ENCODE results near the gene ARPP19.
"Not testable (repeated sequence)": the region's sequence is repeated elsewhere in the genome, so short reads cannot be mapped to it uniquely, and the experiment has no call there.

The ARPP19 gene

GRCh38 chr15:52556524-52557273 lies 12.1 kb downstream of the ARPP19 start:
- peaks cover 12% of the 10 kb centered on the region for H3K4me1 Mint-ChIP-seq
- H3K27ac Mint-ChIP-seq: no peak overlapping the region
- H3K27me3 Mint-ChIP-seq (ENCODE audit: low read depth): no peaks in the 10 kb centered on the region
- no peak overlapping the region for H3K4me3 Mint-ChIP-seq
- TF ChIP-seq CTCF (IDR thresholded peaks at IDR 0.05; ENCODE audit: unreplicated experiment in 3 of 3): no peak
- peaks cover 44% of the 10 kb centered on the region for H3K36me3 Mint-ChIP-seq (ENCODE audit: low read depth)
- no peaks in the 10 kb centered on the region for H3K9me3 Mint-ChIP-seq

GRCh38 chr15:52552303-52552702 lies 16.5 kb downstream of the ARPP19 start:
- H3K9me3 Mint-ChIP-seq: no peaks in the 10 kb centered on the region

GRCh38 chr15:52551762-52552161 lies 17.1 kb downstream of the ARPP19 start:
- Mint-ChIP-seq H3K4me3 (no peak overlapping the region), H3K9me3 (no peaks in the 10 kb centered on the region), H3K4me1 (no peaks in the 10 kb centered on the region), H3K27me3 (ENCODE audit: low read depth) (no peaks in the 10 kb centered on the region), H3K27ac (peak overlapping the region in 2 of 3 experiments; percentile 31 to 49), H3K36me3 (ENCODE audit: low read depth) (peaks cover 66% of the 10 kb centered on the region)
- TF ChIP-seq CTCF (IDR thresholded peaks at IDR 0.05; ENCODE audit: unreplicated experiment in 3 of 3): no peak

More at GRCh38 chr15:52552303-52552702, 16.5 kb downstream of the ARPP19 start:
- TF ChIP-seq CTCF (IDR thresholded peaks at IDR 0.05; ENCODE audit: unreplicated experiment in 3 of 3): no peak
- Mint-ChIP-seq H3K27ac (no peak overlapping the region), H3K4me1 (no peaks in the 10 kb centered on the region), H3K4me3 (no peak overlapping the region), H3K27me3 (ENCODE audit: low read depth) (no peaks in the 10 kb centered on the region), H3K36me3 (ENCODE audit: low read depth) (peaks cover 63% of the 10 kb centered on the region)

- not testable (repeated sequence) for H3K4me3 Mint-ChIP-seq; H3K4me1 Mint-ChIP-seq; H3K9me3 Mint-ChIP-seq; H3K27ac Mint-ChIP-seq; H3K27me3 Mint-ChIP-seq (ENCODE audit: low read depth)
- peaks cover 68% of the 10 kb centered on the region for H3K36me3 Mint-ChIP-seq (ENCODE audit: low read depth)
These were observed 17.6 kb downstream of the ARPP19 start for GRCh38 chr15:52551186-52551585.

GRCh38 chr15:52546031-52546751 lies 22.6 kb downstream of the ARPP19 start:
- H3K36me3 Mint-ChIP-seq (ENCODE audit: low read depth): peaks cover 57% of the 10 kb centered on the region
- H3K9me3 Mint-ChIP-seq: peaks cover 11% of the 10 kb centered on the region
- no peak overlapping the region for H3K27ac Mint-ChIP-seq
- no peak overlapping the region for H3K4me3 Mint-ChIP-seq
- H3K4me1 Mint-ChIP-seq: no peaks in the 10 kb centered on the region
- no peak for TF ChIP-seq CTCF (IDR thresholded peaks at IDR 0.05; ENCODE audit: unreplicated experiment in 3 of 3)
- H3K27me3 Mint-ChIP-seq (ENCODE audit: low read depth): peaks cover 4% of the 10 kb centered on the region

GRCh38 chr15:52540374-52541012 lies 28.3 kb downstream of the ARPP19 start:
- peaks cover 25% of the 10 kb centered on the region for H3K9me3 Mint-ChIP-seq
- no peak overlapping the region for H3K27ac Mint-ChIP-seq
- peaks cover 7% of the 10 kb centered on the region for H3K36me3 Mint-ChIP-seq (ENCODE audit: low read depth)
- peaks cover 11% of the 10 kb centered on the region for H3K27me3 Mint-ChIP-seq (ENCODE audit: low read depth)
- no peak overlapping the region for H3K4me3 Mint-ChIP-seq
- no peak for TF ChIP-seq CTCF (IDR thresholded peaks at IDR 0.05; ENCODE audit: unreplicated experiment in 3 of 3)
- no peaks in the 10 kb centered on the region for H3K4me1 Mint-ChIP-seq

Measured in nephron (organoid).